Left lung (tissue), 10 donors: Measurements from ENCODE around the gene RREB1. TPM values are rescaled to one million over a fixed set of nuclear protein-coding genes. Genes with fewer than 3 reads are reported as not detected.

Experiments used
- ATAC-seq: fragments of 200-7000 bp; cut with Tn5 transposase; one replicate; pipeline ENCODE4 v1.9.1; 2020; ENCODE audit warnings: moderate library complexity
- DNase-seq, 4 donors: peaks; one replicate each; pipeline ENCODE4 v3.0.0-alpha.2; 2013 to 2020
- H3K27ac ChIP-seq, 2 donors: fragments of 200-600 bp; sonication (generic) in 1 of 2; one replicate each; pipeline versions ENCODE4 v1.5.0 to v1.8.0; 2020 to 2021
- H3K27me3 ChIP-seq, 2 donors: fragments of 200-600 bp; sonication (generic) in 1 of 2; one replicate each; pipeline versions ENCODE4 v1.5.0 to v1.8.0; 2020 to 2021
- H3K36me3 ChIP-seq, 2 donors: fragments of 200-600 bp; sonication (generic) in 1 of 2; one replicate each; pipeline versions ENCODE4 v1.5.0 to v1.8.0; 2020 to 2021
- H3K4me1 ChIP-seq, 2 donors: fragments of 200-600 bp; one replicate each; pipeline ENCODE4 v1.8.0; 2021
- H3K4me3 ChIP-seq, 2 donors: fragments of 200-600 bp; sonication (generic) in 1 of 2; one replicate each; pipeline versions ENCODE4 v1.5.0 to v1.8.0; 2020 to 2021; ENCODE audit warnings: mild to moderate bottlenecking in 1 of 2
- H3K9me3 ChIP-seq, 2 donors: fragments of 200-600 bp; sonication (generic) in 1 of 2; one replicate each; pipeline versions ENCODE4 v1.5.0 to v1.8.0; 2020 to 2021
- intact Hi-C, 2 donors: fragments of 100-400 bp; cut with DNase I; formaldehyde crosslinking; loops; one replicate each; pipeline versions ENCODE4 v1.11.2 to v1.14.2; 2022
- polyA plus RNA-seq, 6 donors: library from polyadenylated mRNA; unstranded; fragments of 120-200 nt; gene quantifications; one replicate each; pipeline ENCODE4 v1.2.1, GENCODE V29; 2013; ENCODE audit not compliant: insufficient read length in 6 of 6
- total RNA-seq, 2 donors: library from RNA; stranded (reverse); fragmentation: NEBNext Ultra II Directional; extraction: Animal tissue kit (Norgen Biotek cat#: 25700); gene quantifications; one replicate each; pipeline ENCODE4 v1.2.1, GENCODE V29; 2021
- TF ChIP-seq, protein P1 (sequence below), 2 donors: fragments of 200-600 bp; sonication (generic) in 1 of 2; IDR thresholded peaks; one replicate each; pipeline versions ENCODE4 v1.5.0 to v1.8.0; 2021; ENCODE audit warnings: antibody characterized with exemption in 2 of 2
- donor health status: DM: no; HTN: yes; CAD: no.
- donor health status: DM: no; HTN: no; CAD: no.

RREB1 gene
- total and polyA plus RNA-seq, 8 donors = 24.1 to 54.0 (median 27.6) TPM

DNA sequence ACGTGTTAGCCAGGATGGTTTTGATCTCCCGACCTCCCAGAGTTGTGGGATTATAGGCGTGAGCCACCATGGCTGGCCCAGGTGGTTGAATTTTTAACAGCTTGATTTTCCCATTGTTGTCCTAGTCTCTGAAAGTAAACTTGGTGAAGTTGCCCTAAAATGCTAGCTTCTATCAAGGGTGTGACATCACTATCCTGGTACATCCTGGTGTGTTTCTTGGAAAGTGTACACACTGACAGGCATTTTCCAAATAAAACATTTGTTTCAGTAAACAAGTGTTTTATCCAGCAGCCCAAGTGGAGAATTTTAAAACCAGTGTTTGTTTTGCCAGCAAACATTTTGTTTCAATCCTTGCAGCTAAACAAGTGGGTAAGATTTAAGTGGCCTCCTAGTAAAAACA lies 40.5 kb upstream of the RREB1 start:
- DNase-seq = no peak
- Histone ChIP-seq H3K27ac (no peak overlapping the region), H3K9me3 (no peaks in the 10 kb centered on the region), H3K4me3 (no peak overlapping the region), H3K36me3 (no peaks in the 10 kb centered on the region), H3K27me3 (no peaks in the 10 kb centered on the region), H3K4me1 (peaks cover 0 to 8% of the 10 kb centered on the region in 2 donors)
- no peak for ATAC-seq
- intact Hi-C loops = no loop called here
- TF ChIP-seq, protein P1, sequence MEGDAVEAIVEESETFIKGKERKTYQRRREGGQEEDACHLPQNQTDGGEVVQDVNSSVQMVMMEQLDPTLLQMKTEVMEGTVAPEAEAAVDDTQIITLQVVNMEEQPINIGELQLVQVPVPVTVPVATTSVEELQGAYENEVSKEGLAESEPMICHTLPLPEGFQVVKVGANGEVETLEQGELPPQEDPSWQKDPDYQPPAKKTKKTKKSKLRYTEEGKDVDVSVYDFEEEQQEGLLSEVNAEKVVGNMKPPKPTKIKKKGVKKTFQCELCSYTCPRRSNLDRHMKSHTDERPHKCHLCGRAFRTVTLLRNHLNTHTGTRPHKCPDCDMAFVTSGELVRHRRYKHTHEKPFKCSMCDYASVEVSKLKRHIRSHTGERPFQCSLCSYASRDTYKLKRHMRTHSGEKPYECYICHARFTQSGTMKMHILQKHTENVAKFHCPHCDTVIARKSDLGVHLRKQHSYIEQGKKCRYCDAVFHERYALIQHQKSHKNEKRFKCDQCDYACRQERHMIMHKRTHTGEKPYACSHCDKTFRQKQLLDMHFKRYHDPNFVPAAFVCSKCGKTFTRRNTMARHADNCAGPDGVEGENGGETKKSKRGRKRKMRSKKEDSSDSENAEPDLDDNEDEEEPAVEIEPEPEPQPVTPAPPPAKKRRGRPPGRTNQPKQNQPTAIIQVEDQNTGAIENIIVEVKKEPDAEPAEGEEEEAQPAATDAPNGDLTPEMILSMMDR (IDR thresholded peaks at IDR 0.05) = no peak

DNA sequence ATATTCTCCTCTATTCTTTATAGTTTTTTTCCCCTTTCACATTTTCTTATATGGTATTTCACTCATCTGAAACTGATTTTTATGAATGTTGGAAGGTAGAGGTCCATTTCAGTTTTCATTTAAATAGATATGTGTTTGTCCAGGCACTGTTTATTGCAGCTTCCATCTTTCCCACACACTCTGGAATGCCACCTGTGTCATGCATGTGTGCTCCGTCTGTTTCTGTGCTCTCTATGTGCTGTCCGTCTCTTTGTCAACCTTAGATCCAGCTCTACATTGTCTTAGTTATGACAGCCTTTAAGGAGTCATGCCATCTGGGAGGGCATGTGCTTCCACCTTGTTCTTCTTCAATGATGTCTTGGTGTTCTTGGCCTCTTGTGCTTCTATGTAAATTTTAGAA lies 36.4 kb upstream of the RREB1 start:
- H3K36me3 ChIP-seq = no peaks in the 10 kb centered on the region
- TF ChIP-seq, protein P1 (IDR thresholded peaks at IDR 0.05) = no peak
- H3K27ac ChIP-seq = no peak overlapping the region
- no peaks in the 10 kb centered on the region for H3K27me3 ChIP-seq
- no peak for DNase-seq
- ATAC-seq = no peak
- intact Hi-C loops = no loop called here
- H3K4me3 ChIP-seq = no peak overlapping the region
- H3K9me3 ChIP-seq = no peaks in the 10 kb centered on the region
- no peaks in the 10 kb centered on the region for H3K4me1 ChIP-seq

DNA sequence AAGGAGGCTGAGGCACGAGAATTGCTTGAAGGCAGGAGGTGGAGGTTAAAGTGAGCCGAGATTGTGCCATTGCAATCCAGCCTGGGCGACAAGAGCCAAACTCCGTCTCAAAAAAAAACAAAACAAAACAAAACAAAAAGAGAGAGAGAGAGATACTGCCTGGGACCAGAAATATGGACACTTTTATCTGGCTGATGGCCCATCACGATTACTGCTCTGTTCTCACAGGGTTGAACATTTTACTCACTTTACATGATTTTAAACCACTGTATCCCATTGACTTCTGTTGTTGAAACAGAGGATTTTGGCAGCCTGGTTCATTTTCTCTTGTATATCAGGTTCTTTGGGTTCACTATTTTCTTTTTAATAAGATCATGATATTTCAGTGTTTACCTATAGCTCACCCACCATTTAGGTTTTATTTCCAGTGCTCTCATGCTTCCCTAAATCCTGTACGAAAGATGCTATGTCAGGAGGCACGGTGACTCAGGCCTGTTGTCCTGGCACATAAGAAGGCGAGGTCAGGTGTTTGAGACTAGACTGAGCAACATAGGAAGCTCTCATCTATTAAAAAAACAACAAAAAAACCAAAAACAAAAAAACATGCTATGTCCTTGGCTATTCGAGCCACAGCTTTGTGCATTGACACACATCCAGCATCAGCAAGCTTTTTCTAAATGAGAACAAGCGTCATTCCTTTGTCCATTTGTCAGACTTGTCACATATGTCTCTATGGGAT lies 34.5 kb upstream of the RREB1 start:
- intact Hi-C loops = no loop called here
- ATAC-seq = no peak
- TF ChIP-seq, protein P1 (IDR thresholded peaks at IDR 0.05) = no peak
- no peaks in the 10 kb centered on the region for H3K9me3 ChIP-seq
- H3K27me3 ChIP-seq = no peaks in the 10 kb centered on the region
- H3K27ac ChIP-seq = no peak overlapping the region
- H3K36me3 ChIP-seq = no peaks in the 10 kb centered on the region
- H3K4me1 ChIP-seq = no peaks in the 10 kb centered on the region
- no peak for DNase-seq
- no peak overlapping the region for H3K4me3 ChIP-seq

DNA sequence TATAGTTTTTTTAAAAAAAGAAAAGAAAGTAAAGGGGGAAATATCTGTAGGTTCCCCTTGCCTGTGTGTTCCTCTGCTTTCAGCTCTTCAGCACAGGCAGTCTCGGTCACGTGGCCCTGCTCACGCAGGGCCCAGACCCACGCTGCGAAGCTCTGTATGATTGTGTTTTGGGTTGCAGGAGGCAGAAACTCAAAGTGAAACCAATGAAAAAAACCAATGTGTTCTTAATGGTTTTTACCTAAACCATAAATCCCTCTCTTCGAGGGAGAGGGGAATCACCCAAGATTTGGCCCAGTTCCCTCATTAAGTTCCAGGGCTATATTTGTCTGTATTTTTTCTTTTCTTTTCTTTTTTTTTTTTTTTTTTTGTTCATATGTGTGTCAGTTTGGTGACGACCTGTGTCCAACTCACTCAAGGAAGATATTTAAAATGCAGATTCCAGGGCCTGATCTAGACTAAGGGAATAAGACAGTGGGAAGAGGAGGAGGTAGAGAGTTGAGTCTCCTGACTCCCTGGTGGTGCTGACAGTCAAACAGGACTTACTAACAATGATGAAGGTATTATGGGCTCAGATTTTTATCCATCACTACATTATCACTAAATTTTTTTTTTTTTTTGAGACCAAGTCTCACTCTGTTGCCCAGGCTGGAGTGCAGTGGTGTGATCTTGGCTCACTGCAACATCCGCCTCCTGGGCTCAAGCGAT lies 33.8 kb upstream of the RREB1 start:
- intact Hi-C loops = no loop called here
- peak; percentile 80 for ATAC-seq

DNA sequence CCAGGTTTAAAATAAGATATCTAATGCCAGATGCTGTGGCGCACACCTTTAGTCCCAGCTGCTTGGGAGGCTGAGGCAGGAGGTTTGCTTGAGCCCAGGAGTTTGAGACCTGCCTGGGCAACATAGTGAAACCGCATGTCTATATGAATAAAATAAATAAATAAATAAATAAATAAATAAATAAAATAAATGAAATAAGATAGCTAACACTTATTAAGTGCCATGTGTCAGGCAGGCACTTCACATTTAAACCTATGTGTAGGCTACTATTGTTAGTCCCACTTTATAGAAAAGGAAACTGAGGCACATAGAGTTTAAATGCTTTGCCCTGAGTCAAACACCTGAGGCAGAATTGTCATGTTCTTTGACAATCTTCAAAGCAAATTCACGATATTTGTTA lies 32.9 kb upstream of the RREB1 start:
- no peak for ATAC-seq
- Histone ChIP-seq H3K27ac (no peak overlapping the region), H3K27me3 (no peaks in the 10 kb centered on the region), H3K4me3 (no peak overlapping the region), H3K4me1 (no peaks in the 10 kb centered on the region), H3K9me3 (no peaks in the 10 kb centered on the region), H3K36me3 (no peaks in the 10 kb centered on the region)
- TF ChIP-seq, protein P1 (IDR thresholded peaks at IDR 0.05) = no peak
- intact Hi-C loops = no loop called here
- DNase-seq = no peak

More for the DNA sequence above, 33.8 kb upstream of the RREB1 start:
- H3K4me3 ChIP-seq = no peak overlapping the region
- H3K27me3 ChIP-seq = no peaks in the 10 kb centered on the region
- no peaks in the 10 kb centered on the region for H3K36me3 ChIP-seq
- peak in 2 of 4 donors; percentile 74 to 89 for DNase-seq
- H3K9me3 ChIP-seq = no peaks in the 10 kb centered on the region
- H3K4me1 ChIP-seq = no peaks in the 10 kb centered on the region
- TF ChIP-seq, protein P1 (IDR thresholded peaks at IDR 0.05) = no peak
- H3K27ac ChIP-seq = no peak overlapping the region
